ENCODE results near the gene MEAK7. TPM values are rescaled to one million over a fixed set of nuclear protein-coding genes. Genes with fewer than 3 reads are reported as not detected.

MEAK7 gene
- total and polyA plus RNA-seq, 2 of the 8 experiments (the other 6 are each of a cell fraction or from before 2014, with no cell fraction given): 9.6 to 19.6 TPM

DNA sequence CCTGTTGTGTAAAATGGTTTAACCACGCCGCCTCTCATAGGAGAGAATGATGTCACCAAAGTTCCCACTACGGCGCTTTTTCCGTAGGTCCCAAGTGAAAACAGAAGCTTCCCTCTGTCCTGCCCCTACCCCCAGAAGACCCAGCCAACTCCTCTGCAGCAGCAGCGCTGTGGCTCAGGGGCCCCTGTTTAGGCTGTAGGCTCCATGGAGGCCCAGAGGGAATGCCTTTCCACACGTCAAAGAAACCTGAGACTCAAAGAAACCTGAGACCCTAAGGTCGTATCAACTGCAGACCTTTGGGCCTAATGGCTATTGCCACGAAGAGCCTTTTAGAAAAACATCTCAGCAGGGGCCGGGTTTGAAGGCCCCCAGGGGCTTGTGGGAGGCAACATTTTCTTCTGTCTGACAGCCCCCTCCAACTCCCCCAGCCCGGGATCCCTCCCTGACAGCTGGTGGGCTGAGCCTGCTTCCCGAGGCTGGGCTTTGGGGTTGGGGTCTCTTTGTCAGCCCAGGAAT is 43.1 kb upstream of the MEAK7 start (continued):
- TF ChIP-seq CREB1 (IDR thresholded peaks at IDR 0.05): no peak
- no peak for TF ChIP-seq SIN3A (conservative IDR thresholded peaks at IDR 0.05 in 1 of 2, IDR thresholded peaks at IDR 0.05 in 1 of 2; ENCODE audit: low read depth in 1 of 2, low read length in 2 of 2)
